Keratinocyte (primary cell): ENCODE data around the gene PTPRN2. TPM values are rescaled to one million over a fixed set of nuclear protein-coding genes. Genes with fewer than 3 reads are reported as not detected.

Source experiments
- DNase-seq: peaks from one replicate; pipeline ENCODE4 v3.0.0-alpha.2; 2011; ENCODE audit warnings: low read depth, missing footprints, low spot score
- FAIRE-seq: peaks from 2 replicates; lab custom pipeline; 2011; peaks lifted over from hg19 to GRCh38; lab: Jason Lieb, UNC
- H2AFZ ChIP-seq: 2 replicates; pipeline ENCODE4 v1.6.0; 2012; ENCODE audit warnings: low read length, control low read depth, inconsistent platforms; ENCODE audit not compliant: control insufficient read depth
- H3K27ac ChIP-seq: 2 replicates; pipeline ENCODE4 v1.5.1; 2011; ENCODE audit warnings: low read length; ENCODE audit not compliant: control insufficient read depth, insufficient read depth
- H3K27me3 ChIP-seq: 3 replicates; pipeline ENCODE4 v1.6.0; 2011; ENCODE audit warnings: low read length; ENCODE audit not compliant: control insufficient read depth, insufficient read depth; ENCODE audit errors: extremely low read depth
- H3K36me3 ChIP-seq, 2 experiments: 2 replicates in 1 of 2; 3 replicates in 1 of 2; pipeline ENCODE4 v1.5.1; 2011; ENCODE audit warnings: low read length in 2 of 2, mild to moderate bottlenecking in 1 of 2; ENCODE audit not compliant: control insufficient read depth in 2 of 2, insufficient read depth in 2 of 2; ENCODE audit errors: extremely low read depth in 1 of 2
- H3K4me1 ChIP-seq: 3 replicates; pipeline ENCODE4 v1.5.1; 2011; ENCODE audit warnings: low read length; ENCODE audit not compliant: control insufficient read depth, insufficient read depth; ENCODE audit errors: extremely low read depth
- H3K4me2 ChIP-seq: 3 replicates; pipeline ENCODE4 v1.6.0; 2011; ENCODE audit warnings: low read depth, low read length; ENCODE audit not compliant: control insufficient read depth, insufficient read depth; ENCODE audit errors: extremely low read depth
- H3K4me3 ChIP-seq, 3 experiments: fragments of 200-600 bp in 1 of 3; sonication (generic) in 1 of 3; 2 replicates in 2 of 3; 3 replicates in 1 of 3; pipeline ENCODE4 v1.5.1; 2011 to 2016; ENCODE audit warnings: low read length in 3 of 3, mild to moderate bottlenecking in 3 of 3, control low read depth in 2 of 3, inconsistent platforms in 1 of 3, low read depth in 1 of 3, mixed read lengths in 1 of 3, mixed run types in 1 of 3, moderate library complexity in 1 of 3; ENCODE audit not compliant: control insufficient read depth in 2 of 3, insufficient read depth in 2 of 3; ENCODE audit errors: extremely low read depth in 1 of 3
- H3K79me2 ChIP-seq: 2 replicates; pipeline ENCODE4 v1.6.0; 2012; ENCODE audit warnings: low read length; ENCODE audit not compliant: control insufficient read depth, insufficient read depth
- H3K9ac ChIP-seq: 3 replicates; pipeline ENCODE4 v1.6.0; 2011; ENCODE audit warnings: low read length; ENCODE audit not compliant: control insufficient read depth, insufficient read depth; ENCODE audit errors: extremely low read depth
- H3K9me1 ChIP-seq: 3 replicates; pipeline ENCODE4 v1.6.0; 2011; ENCODE audit warnings: low read length; ENCODE audit not compliant: control insufficient read depth, insufficient read depth; ENCODE audit errors: extremely low read depth
- H3K9me3 ChIP-seq: 2 replicates; pipeline ENCODE4 v1.5.1; 2012; ENCODE audit warnings: low read depth, low read length; ENCODE audit not compliant: control insufficient read depth
- H4K20me1 ChIP-seq: 3 replicates; pipeline ENCODE4 v1.6.0; 2011; ENCODE audit warnings: low read length; ENCODE audit not compliant: control insufficient read depth, insufficient read depth; ENCODE audit errors: extremely low read depth
- EZH2 ChIP-seq: IDR thresholded peaks from one replicate; pipeline ENCODE4 v1.6.1; 2012; ENCODE audit warnings: inconsistent platforms, mild to moderate bottlenecking, low read length, moderate library complexity
- dilution Hi-C: fragments of 300-500 bp; cut with MboI; formaldehyde crosslinking; loops from one replicate; pipeline ENCODE4 v1.7.0; 2020; ENCODE audit warnings: low sequenced_read_pairs; ENCODE audit not compliant: extremely low pct_ligation_motif_present
- polyA plus RNA-seq, 5 experiments: library from polyadenylated mRNA; depleted of rRNA in 3 of 5; stranded (reverse) in 3 of 5; stranded (forward) in 1 of 5; unstranded in 1 of 5; fragments of >200 nt; gene quantifications; 1 replicate in 1 of 5; 2 replicates in 3 of 5; 3 replicates in 1 of 5; pipeline versions ENCODE4 v1.2.1 to v1.2.3, GENCODE V29; 2011 to 2012; ENCODE audit warnings: missing spikeins in 2 of 5, low read depth in 1 of 5, low replicate concordance in 1 of 5
- TF ChIP-seq, protein P1 (sequence below), 3 experiments: IDR thresholded peaks in 1 of 3; conservative IDR thresholded peaks in 1 of 3; optimal IDR thresholded peaks in 1 of 3; 2 replicates in 2 of 3; 3 replicates in 1 of 3; pipeline versions ENCODE3 to v1.5.1; 2011; ENCODE audit warnings: low read length in 3 of 3, mild to moderate bottlenecking in 3 of 3, moderate library complexity in 2 of 3, control low read depth in 1 of 3, inconsistent platforms in 1 of 3; ENCODE audit not compliant: insufficient read depth in 2 of 3; ENCODE audit errors: extremely low read depth in 1 of 3

Gene PTPRN2
- polyA plus RNA-seq, 1 donor (not counting 4 experiments of a cell fraction or from before 2014, with no cell fraction given), result not detected

DNA sequence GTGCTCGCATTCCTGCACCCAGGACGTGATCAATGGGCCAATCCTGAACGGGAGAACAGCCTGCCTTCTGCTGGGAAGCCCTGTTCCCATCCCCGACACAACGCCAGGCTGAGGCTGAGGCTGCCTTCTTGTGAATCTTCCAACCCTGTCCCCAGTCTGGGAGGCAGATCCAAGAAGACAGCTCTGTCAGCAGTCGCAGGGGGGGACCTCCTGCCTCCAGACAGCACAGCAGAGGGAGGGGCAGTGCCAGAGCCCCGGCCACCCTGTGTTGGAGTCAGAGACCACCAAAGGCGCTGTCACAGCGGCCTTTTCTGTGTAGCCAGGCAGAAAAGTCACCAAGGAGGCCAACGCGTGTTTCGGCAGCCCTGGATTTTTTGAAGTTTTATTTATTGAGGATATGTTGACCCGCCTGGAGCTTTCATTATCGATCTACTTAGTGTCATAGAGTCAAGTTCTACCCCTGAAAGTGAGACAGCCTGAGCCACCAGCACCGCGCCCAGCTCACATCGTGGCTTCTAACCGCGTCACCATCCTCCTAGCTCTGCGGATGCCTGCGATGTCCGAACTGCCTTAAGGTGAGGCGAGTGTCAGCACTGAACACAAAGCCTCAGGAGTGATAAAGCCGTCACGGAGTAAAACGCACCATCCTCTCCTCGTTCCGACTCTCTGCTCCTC is 86.1 kb downstream of the PTPRN2 start:
- Histone ChIP-seq H3K9me1 (no peaks in the 10 kb centered on the region), H2AFZ (no peak overlapping the region), H3K4me1 (no peaks in the 10 kb centered on the region), H3K36me3 (no peaks in the 10 kb centered on the region), H3K27ac (no peak overlapping the region), H3K9ac (no peak overlapping the region), H3K4me2 (no peak overlapping the region), H4K20me1 (no peaks in the 10 kb centered on the region), H3K79me2 (no peaks in the 10 kb centered on the region), H3K9me3 (peaks cover 7% of the 10 kb centered on the region), H3K27me3 (peaks cover 3% of the 10 kb centered on the region), H3K4me3 (no peak overlapping the region)
- FAIRE-seq, result no peak
- DNase-seq, result no peak
- TF ChIP-seq, protein P1, sequence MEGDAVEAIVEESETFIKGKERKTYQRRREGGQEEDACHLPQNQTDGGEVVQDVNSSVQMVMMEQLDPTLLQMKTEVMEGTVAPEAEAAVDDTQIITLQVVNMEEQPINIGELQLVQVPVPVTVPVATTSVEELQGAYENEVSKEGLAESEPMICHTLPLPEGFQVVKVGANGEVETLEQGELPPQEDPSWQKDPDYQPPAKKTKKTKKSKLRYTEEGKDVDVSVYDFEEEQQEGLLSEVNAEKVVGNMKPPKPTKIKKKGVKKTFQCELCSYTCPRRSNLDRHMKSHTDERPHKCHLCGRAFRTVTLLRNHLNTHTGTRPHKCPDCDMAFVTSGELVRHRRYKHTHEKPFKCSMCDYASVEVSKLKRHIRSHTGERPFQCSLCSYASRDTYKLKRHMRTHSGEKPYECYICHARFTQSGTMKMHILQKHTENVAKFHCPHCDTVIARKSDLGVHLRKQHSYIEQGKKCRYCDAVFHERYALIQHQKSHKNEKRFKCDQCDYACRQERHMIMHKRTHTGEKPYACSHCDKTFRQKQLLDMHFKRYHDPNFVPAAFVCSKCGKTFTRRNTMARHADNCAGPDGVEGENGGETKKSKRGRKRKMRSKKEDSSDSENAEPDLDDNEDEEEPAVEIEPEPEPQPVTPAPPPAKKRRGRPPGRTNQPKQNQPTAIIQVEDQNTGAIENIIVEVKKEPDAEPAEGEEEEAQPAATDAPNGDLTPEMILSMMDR (optimal IDR thresholded peaks at IDR 0.05 in 1 of 3, IDR thresholded peaks at IDR 0.05 in 1 of 3, conservative IDR thresholded peaks at IDR 0.05 in 1 of 3; ENCODE audit: extremely low read depth in 1 of 3, insufficient read depth in 2 of 3, low read length in 3 of 3), result no peak
- TF ChIP-seq EZH2, result no peak
- dilution Hi-C loops, result no loop called here

DNA sequence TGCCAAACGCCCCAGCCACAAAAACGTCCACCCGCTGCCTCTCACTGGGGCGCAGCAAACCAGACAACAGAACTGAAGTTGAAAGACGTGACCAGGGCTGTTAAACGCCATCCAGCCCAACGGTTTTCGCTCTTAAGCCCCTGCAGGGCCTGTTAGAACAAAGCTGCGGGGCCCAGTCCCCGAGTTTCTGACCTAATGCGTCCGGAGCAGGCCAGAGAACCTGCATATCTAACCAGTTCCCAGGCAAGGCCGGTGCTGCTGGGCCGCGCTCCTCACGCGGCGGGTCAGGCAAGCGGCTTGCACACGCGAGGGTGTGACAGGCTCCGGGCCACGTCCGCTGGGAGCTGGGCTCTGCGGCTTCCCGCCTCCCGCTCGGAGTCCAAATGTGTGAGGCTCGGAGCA is 87.0 kb downstream of the PTPRN2 start:
- H3K9me1 ChIP-seq, result no peaks in the 10 kb centered on the region
- H3K4me3 ChIP-seq, result no peak overlapping the region
- no peaks in the 10 kb centered on the region for H4K20me1 ChIP-seq
- H2AFZ ChIP-seq, result no peak overlapping the region
- no peaks in the 10 kb centered on the region for H3K4me1 ChIP-seq
- no peak for DNase-seq
- H3K36me3 ChIP-seq, result no peaks in the 10 kb centered on the region
- dilution Hi-C loops, result no loop called here
- H3K79me2 ChIP-seq, result no peaks in the 10 kb centered on the region
- TF ChIP-seq, protein P1 (optimal IDR thresholded peaks at IDR 0.05 in 1 of 3, IDR thresholded peaks at IDR 0.05 in 1 of 3, conservative IDR thresholded peaks at IDR 0.05 in 1 of 3; ENCODE audit: extremely low read depth in 1 of 3, insufficient read depth in 2 of 3, low read length in 3 of 3), result no peak
- no peak overlapping the region for H3K9ac ChIP-seq
- no peak overlapping the region for H3K27ac ChIP-seq
- H3K4me2 ChIP-seq, result no peak overlapping the region
- H3K27me3 ChIP-seq, result peaks cover 3% of the 10 kb centered on the region
- FAIRE-seq, result no peak
- peaks cover 3% of the 10 kb centered on the region for H3K9me3 ChIP-seq
